PFSK-1 (cell line): ENCODE data around the gene GIPC2.

Experiments used
- FOXP2 ChIP-seq: optimal IDR thresholded peaks from 2 replicates; pipeline ENCODE3; 2011; ENCODE audit warnings: borderline replicate concordance, control low read depth, inconsistent platforms; ENCODE audit not compliant: insufficient read depth; ENCODE audit errors: extremely low read length, extremely low read depth
- POLR2AphosphoS5 ChIP-seq: IDR thresholded peaks from 2 replicates; pipeline ENCODE4 v1.6.1; 2012; ENCODE audit warnings: low read depth, mild to moderate bottlenecking, control low read depth, low read length, moderate library complexity
- SIN3A ChIP-seq: IDR thresholded peaks from 2 replicates; pipeline ENCODE4 v1.6.1; 2012; ENCODE audit warnings: mild to moderate bottlenecking, low read length, moderate library complexity, borderline replicate concordance; ENCODE audit not compliant: insufficient read depth
- TAF1 ChIP-seq: IDR thresholded peaks from 2 replicates; pipeline ENCODE4 v1.6.1; 2012; ENCODE audit warnings: low read length, control low read depth, borderline replicate concordance; ENCODE audit not compliant: insufficient read depth
- TF ChIP-seq, protein P1 (sequence below), 2 experiments: IDR thresholded peaks; 2 replicates each; pipeline versions ENCODE4 v1.6.1 to v1.8.0; 2011 to 2012; ENCODE audit warnings: low read depth in 2 of 2, low read length in 2 of 2, control low read depth in 1 of 2, inconsistent platforms in 1 of 2, mild to moderate bottlenecking in 1 of 2, moderate library complexity in 1 of 2; ENCODE audit not compliant: insufficient read depth in 1 of 2

The GIPC2 gene

DNA sequence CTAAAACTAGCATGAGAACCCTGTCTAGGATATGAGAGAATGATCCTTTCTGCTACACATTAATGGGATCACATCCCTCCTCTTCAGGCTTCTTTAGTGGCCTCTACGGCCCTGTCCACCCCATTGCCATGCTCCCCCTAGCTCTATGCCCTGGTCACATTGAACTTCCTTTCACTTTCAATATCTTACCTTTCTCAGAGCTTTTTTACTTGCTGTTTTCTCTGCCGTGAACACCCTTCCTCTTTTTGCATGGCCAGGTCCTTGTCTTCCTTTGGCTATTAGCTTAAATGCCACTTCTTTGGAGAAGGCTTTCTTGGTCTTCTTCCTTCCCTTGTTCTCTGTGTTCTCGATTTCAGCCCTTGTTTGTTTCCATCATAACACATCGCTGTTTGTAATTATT lies 97.4 kb downstream of the GIPC2 start:
- no peak for TF ChIP-seq FOXP2
- no peak for TF ChIP-seq TAF1
- TF ChIP-seq, protein P1, sequence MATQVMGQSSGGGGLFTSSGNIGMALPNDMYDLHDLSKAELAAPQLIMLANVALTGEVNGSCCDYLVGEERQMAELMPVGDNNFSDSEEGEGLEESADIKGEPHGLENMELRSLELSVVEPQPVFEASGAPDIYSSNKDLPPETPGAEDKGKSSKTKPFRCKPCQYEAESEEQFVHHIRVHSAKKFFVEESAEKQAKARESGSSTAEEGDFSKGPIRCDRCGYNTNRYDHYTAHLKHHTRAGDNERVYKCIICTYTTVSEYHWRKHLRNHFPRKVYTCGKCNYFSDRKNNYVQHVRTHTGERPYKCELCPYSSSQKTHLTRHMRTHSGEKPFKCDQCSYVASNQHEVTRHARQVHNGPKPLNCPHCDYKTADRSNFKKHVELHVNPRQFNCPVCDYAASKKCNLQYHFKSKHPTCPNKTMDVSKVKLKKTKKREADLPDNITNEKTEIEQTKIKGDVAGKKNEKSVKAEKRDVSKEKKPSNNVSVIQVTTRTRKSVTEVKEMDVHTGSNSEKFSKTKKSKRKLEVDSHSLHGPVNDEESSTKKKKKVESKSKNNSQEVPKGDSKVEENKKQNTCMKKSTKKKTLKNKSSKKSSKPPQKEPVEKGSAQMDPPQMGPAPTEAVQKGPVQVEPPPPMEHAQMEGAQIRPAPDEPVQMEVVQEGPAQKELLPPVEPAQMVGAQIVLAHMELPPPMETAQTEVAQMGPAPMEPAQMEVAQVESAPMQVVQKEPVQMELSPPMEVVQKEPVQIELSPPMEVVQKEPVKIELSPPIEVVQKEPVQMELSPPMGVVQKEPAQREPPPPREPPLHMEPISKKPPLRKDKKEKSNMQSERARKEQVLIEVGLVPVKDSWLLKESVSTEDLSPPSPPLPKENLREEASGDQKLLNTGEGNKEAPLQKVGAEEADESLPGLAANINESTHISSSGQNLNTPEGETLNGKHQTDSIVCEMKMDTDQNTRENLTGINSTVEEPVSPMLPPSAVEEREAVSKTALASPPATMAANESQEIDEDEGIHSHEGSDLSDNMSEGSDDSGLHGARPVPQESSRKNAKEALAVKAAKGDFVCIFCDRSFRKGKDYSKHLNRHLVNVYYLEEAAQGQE (IDR thresholded peaks at IDR 0.05; ENCODE audit: insufficient read depth in 1 of 2, low read depth in 2 of 2, low read length in 2 of 2), result no peak
- TF ChIP-seq SIN3A, result no peak
- TF ChIP-seq POLR2AphosphoS5, result no peak

DNA sequence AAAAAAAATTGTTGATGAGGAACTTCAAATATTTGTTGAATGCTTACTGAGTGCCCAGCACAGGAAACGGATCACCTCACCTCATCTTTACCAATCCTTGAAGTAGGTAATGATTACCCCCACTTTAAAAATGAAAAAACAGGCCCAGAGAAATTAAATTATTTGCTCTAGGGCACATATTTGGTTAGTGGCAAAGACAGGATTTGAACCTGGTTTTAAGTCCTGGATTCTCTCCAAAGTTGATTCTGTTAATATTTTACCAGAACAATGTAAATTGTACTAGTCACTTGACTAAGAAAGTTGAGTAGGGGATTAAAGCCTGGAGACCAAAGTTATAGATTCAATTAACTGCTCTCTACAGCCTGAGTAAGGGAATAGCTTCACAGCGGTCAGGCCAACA lies 97.9 kb downstream of the GIPC2 start:
- TF ChIP-seq TAF1, result no peak
- TF ChIP-seq FOXP2, result no peak
- TF ChIP-seq SIN3A, result no peak
- TF ChIP-seq, protein P1 (IDR thresholded peaks at IDR 0.05; ENCODE audit: insufficient read depth in 1 of 2, low read depth in 2 of 2, low read length in 2 of 2), result no peak
- no peak for TF ChIP-seq POLR2AphosphoS5

DNA sequence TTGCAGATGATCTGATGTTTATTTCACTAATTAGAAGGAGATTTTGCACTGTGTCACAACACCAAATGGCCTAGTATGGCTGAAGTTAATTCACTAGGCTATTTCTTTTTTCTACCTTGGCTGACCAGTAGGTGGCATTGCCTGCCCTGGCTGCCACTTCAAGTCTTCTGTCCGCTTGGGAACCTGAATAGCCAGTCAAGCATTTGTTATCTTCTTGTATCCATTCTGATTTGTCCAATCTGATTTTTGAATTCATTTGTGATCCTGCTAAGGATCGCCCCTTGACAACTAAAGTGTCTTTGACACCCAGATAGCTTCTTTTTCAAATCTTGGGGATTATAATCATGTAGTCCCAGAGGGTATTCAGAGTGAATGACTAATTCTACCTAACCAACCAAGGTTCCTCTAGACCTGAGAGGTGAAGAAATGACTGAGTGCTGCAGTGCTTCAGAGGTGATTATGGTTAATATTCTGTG lies 99.4 kb downstream of the GIPC2 start:
- TF ChIP-seq SIN3A (no peak), TAF1 (no peak), POLR2AphosphoS5 (no peak), FOXP2 (no peak)
- TF ChIP-seq, protein P1 (IDR thresholded peaks at IDR 0.05; ENCODE audit: insufficient read depth in 1 of 2, low read depth in 2 of 2, low read length in 2 of 2), result no peak

DNA sequence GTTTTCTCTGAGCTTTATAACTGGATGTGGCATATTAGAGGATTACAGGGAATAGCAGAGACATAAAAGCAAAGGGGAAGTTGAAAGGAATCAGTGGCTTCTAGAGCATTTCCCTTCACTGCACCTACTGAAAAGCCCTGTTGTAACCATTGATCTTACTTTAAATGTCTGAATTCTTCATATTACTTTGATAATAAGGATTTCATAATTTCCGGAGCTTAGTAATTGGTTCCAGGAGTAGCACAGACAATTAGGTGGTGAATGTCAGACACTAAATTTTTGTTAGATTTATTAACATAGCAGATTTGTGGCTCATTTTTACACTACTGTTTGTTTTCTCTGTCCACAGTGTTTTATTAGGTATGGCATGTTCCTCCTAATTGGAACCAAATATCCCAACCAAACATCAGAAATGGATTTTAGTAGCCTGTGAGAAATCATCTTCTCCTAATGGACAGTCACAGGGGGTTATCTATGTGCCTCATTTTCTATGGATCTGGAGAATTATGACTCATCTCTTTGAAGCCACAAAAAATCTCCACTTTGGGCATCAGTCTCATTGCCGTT lies 100.5 kb downstream of the GIPC2 start:
- TF ChIP-seq SIN3A (no peak), TAF1 (no peak), POLR2AphosphoS5 (no peak), FOXP2 (no peak)
- TF ChIP-seq, protein P1 (IDR thresholded peaks at IDR 0.05; ENCODE audit: insufficient read depth in 1 of 2, low read depth in 2 of 2, low read length in 2 of 2), result no peak

DNA sequence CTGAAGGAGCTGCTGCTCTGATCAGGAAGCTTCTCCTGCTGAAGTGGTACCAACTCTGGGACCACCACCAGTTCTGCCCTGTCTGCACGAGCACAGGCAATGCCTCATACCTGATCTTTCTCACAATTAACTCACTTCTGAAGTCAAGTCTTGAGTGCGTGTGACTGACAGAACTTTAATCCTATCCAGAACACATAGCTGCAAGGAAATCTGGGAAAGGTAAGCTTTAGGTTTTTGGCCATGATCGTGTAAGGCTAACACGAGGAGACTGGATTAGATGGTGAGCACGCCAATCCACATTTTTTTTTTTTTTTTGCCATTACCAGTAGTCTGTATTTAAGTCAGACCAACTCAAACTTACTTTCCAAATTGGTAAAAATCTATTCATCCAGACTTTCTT lies 101.3 kb downstream of the GIPC2 start:
- TF ChIP-seq, protein P1 (IDR thresholded peaks at IDR 0.05; ENCODE audit: insufficient read depth in 1 of 2, low read depth in 2 of 2, low read length in 2 of 2), result no peak
- TF ChIP-seq POLR2AphosphoS5, result no peak
- no peak for TF ChIP-seq TAF1
- no peak for TF ChIP-seq FOXP2
- no peak for TF ChIP-seq SIN3A
